ENCODE results near the gene SLX4.

SLX4 gene

DNA sequence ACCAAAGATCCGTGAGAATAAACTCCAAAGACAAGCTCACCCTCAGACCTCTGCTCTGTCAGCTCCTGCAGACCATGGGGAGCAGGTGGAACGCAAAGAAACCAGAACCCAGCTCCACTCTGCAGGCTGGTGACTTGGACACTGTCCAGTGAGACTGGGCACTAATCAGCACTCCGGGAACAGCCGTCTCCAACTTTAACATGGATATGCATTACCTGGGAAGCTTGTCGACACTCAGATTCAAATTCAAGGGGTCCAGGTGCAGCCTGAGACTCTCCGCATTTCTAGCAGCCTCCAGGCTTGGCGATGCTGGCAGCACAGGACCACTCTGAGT is 9.1 kb downstream of the SLX4 start:
- no peak for DNase-seq (ENCODE audit: low read depth in 2 of 3, low spot score in 2 of 3)

DNA sequence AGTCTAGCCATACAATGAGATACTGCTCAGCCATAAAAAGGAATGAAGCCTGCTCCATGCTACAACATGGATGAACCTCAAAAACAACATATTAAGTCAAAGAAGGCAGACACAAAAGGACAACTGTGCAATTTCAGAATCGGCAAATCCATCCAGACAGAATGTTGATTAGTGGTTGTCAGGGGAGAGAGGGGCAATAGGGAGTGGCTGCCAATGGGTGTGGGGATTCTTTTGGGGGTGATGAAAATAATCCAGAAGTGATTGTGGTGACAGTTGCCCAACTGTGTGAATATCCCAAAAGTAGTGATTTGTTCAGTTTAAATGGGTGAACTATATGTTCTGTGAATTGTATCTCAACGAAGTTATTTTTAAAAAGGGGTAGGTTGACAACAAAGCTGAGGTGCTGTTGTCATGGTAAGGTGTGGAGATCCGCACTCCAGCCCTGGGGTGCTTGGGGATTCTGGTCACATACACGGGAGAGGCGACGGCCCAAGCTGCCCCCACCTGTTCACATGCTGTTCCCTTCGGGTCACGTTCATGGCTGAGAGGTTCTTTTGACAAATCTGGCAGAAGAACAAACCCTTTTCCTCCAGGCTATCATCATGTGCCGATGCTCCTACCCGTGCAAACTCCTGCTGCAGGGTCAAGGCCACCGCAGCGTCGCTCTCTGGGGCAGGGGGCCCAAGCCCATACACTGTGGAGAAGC is 9.6 kb downstream of the SLX4 start:
- no peak for DNase-seq (ENCODE audit: low read depth in 2 of 3, low spot score in 2 of 3)

DNA sequence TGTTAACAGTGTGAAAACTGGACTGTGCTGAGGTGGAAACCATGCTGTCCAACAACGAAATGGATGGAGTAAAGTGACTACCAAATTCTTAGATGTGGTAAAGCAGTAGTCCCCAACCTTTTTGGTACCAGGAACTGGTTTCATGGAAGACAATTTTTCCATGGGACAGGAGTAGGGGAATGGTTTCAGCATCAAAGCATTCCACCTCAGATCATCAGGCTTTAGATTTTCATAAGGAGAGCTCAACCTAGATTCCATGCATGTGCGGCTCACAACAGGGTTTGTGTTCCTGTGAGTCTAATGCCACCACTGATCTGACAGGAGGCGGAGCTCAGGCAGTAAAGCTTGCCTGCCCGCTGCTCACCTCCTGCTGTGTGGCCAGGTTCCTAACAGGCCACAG is 11.5 kb downstream of the SLX4 start:
- DNase-seq (ENCODE audit: low read depth in 2 of 3, low spot score in 2 of 3), result no peak

DNA sequence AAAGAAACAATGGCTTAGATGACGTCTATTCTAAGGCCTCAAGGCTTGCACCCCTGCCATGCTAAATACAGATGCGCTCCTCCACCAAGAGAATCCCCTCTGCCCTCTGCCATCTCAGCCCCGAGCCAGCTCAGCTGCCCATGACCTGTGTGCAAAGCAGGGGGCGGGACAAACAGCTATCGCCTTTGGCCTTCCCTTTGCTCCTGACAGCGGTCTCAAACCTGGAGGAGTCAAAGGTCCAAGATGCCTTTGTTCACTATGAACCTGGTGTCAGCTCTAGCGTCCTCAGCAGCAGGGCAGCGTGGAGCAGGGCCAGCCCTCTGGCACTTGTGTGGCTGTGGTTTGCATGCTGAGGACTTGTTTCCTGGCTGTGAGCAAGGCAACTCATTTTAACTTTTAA is 12.3 kb downstream of the SLX4 start:
- DNase-seq (ENCODE audit: low read depth in 2 of 3, low spot score in 2 of 3), result no peak

DNA sequence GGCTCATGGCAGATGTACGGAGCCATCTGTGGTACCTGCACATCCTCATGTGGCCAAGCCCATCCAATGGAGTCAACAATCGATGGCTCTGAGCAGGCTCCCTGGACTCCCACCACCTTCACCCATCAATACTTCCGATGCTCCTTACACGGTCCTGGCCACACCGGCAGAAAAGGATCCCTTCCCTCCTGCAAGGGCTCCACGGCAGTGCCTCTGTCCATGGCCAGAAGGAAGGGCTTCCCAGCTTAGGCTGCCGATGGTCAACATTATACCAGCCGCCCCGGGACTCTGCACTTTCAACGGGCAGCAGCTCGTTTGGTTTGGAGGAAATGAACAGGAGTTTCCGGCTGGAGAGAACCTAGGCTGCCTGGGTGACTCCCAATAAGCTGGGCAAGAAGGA is 13.2 kb downstream of the SLX4 start:
- no peak for DNase-seq (ENCODE audit: low read depth in 2 of 3, low spot score in 2 of 3)

DNA sequence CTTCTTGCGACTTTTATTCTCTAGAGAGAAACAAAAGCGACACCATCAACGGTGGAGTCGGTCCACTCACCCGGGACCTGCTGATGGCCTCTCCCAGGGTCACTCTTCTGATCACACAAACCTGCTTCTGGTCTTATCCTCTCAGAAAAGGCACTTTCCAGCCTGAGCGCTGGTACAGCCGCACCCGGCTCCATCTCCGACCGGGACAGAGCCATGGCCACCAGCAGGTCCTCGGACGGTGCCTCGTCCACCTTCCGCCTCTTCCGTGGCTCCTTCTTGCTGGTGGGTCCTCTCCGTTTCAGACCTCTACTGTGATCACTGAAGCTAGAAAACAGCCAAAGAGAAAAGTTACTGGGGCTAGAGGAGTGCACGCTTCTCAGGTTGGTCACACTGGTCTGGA is 13.7 kb downstream of the SLX4 start:
- no peak for DNase-seq (ENCODE audit: low read depth in 2 of 3, low spot score in 2 of 3)

DNA sequence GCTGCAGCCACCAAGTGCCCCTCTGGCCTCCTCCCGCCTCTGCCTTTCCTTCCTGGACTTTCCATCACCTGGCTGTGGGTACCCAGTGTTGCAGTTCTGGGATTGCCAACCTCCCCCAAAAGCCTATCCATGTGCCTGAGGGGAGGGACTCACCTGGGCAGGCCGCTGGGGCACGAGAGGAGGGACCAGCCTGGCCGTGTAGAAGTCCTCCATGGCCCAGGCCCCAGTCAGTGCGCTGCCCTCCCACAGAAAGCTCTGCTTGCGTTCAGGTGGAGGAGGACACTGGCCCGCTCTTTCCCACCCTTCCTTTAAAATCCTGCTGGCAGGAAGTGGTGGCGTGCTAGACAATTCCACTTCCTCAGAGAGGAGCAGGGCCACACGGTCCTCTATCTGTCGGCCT is 14.2 kb downstream of the SLX4 start:
- no peak for DNase-seq (ENCODE audit: low read depth in 2 of 3, low spot score in 2 of 3)

DNA sequence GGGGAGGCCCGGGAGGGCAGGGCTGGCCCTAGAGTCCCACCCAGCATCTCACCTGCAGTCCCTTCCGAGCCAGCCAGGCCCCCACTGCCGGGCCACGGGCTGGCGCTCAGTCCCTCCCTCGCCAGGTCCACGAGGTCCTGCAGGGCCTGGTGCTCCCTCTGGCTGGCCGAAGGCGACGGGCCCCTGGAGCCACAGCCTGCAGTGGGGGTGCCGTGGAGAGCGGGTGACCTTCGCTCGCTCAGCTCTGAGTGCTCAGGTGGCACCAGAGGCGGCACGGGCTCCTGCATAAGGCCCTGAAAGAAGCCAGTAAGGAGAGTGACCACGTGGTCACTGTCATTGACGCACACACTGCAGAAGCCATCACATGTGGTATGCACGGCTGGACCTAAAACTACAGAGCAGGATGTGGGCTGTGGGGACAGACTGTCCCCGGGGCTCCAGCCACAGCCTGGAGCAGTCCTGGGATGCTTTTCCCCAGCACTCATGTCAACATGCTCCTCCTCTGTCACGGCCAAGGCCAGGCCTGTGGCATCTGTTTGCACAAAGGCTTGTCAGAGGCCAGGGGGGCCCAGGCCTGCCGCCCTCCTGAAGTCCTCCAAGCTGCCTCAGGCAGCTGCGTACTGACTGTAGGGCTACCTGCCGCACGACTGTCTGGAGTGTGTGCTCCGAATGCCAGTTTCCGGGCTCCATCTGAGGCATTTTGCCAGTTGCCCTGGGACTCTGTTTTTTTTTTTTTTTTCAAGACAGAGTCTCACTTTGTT is 15.1 kb downstream of the SLX4 start:
- DNase-seq (ENCODE audit: low read depth in 2 of 3, low spot score in 2 of 3), result no peak

DNA sequence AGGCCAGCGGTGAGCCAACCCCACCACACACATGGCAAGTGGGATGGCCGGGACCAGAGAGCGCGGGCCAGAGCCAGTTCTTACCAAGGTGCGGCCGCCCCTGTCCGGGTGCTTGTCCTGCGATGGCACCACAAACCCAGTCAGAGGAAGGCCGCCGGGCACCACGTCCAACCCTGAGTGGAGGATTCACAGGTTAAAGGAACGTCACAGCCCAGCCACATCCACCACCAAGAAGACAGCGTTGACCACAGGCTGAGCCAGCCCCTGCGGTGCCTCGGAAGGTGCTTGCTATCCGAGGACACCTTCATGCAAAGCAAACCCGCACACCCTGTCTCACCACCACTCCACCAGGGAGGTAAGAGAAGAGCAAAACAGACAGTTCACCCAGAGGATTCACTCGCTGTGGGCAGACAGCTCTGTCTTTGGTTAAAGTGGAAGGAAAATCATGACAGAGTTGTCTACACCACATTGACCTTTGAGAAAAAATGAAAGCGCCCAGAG is 15.8 kb downstream of the SLX4 start:
- DNase-seq (ENCODE audit: low read depth in 2 of 3, low spot score in 2 of 3), result no peak

DNA sequence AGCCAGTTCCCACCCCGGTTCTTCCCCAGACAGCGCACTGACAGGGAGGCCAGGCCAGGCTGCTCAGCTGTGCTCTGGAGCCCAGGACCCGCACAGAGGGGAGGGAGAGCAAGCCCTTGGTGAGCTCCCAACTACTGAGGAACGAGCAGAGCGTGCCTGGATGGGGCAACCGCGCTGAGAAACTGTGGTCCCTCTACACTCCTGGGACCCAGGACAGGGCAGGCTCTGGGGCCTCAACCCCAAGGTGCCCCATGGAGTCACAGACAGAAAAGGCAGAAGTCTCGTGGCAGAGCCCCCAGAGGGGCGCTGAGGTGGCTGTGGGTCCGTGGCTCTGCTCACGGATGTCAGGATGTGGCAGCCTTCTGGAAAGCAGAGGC is 16.3 kb downstream of the SLX4 start:
- no peak for DNase-seq (ENCODE audit: low read depth in 2 of 3, low spot score in 2 of 3)

DNA sequence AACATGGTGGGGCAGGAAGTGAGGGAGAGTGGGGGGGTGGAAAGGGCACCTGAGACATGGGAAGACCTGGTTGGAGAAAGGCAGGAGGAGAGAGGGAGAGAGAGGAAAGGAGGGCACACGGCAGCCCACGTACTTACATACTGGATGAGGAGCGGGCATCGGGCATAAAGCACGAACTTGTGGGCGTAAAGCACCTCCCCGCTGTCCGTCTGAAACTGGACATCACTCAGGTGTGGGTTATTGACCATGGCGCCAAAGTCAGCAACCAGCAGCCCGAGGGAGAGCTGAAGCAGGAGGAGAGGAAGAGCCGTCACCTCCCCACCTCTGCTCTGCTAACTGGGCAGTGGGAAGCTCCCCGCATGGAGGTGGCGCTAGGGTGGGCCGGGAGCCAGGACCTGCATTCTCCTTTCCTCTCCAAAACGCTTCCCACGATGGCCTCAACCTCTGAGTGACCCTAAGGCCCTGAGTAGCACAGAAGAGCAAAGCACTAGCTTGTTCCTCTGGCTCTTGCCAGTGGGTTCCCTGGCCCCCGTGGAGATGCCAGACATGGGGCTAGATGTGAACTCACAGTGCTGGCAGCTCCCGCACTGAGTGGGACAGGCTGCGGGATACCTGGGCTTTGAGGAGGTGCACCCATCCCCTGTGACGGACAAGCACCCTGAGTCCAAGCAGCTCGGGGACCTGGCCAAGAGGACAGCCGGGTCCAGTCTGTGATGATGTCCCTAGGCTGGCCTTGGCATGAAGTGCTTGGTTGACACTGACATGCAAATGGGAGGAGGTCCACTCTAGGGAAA is 16.9 kb downstream of the SLX4 start:
- no peak for DNase-seq (ENCODE audit: low read depth in 2 of 3, low spot score in 2 of 3)

DNA sequence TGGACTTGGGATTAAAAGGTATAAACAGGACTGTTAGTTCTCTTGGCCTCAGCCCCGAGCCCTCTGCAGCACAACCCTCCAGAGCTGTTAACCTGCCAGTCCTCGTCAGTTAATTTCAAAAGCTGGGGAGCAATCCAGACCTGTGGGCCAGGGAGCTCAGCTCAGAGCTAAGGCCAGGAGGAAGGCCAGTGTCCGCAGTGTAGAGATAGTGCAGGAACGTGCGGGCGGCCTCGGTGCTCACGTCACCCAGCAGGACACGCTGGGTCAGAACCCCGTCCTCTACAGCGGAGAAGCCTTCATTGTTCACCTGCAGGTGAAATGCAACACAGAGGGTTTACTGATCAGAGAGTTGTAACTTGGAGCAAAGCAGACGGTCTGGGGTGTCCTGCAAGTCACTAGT is 18.8 kb downstream of the SLX4 start:
- no peak for DNase-seq (ENCODE audit: low read depth in 2 of 3, low spot score in 2 of 3)

DNA sequence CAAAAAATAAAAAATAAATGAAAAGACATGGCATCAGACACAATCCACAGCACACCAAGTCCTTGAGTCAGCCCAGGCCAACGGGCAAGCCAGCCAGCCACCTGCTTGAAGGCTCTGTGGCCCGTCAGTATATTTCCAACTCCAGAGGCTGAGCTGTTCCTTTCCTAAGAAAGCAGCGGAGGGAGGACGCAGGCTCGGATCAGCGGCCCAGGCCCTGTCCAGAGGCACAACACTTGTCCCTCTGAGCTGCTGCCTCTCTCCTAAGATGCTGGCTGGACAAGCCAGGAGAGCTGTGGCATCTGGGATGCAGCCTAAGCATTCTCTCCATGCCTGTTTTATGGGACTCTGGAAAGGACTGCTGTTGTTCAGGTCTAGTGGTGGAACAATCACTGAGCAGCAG is 19.4 kb downstream of the SLX4 start:
- DNase-seq (ENCODE audit: low read depth in 2 of 3, low spot score in 2 of 3), result no peak

DNA sequence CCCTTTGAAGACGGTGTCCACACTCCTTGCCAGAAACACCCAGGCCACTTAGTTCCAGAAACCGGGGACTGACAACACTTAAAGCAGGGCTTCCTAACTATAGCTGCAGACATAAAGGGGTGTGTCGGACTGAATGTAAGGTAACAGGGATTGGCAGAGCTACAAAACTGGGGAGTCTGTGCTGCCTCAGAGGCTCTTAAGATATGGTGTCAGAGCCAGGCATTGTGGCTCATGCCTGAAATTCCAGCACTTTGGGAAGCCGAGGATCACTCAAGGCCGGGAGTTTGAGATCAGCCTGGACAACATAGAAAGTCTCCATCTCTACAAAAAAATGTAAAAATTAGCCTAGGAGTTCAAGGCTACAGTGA is 20.0 kb downstream of the SLX4 start:
- no peak for DNase-seq (ENCODE audit: low read depth in 2 of 3, low spot score in 2 of 3)

DNA sequence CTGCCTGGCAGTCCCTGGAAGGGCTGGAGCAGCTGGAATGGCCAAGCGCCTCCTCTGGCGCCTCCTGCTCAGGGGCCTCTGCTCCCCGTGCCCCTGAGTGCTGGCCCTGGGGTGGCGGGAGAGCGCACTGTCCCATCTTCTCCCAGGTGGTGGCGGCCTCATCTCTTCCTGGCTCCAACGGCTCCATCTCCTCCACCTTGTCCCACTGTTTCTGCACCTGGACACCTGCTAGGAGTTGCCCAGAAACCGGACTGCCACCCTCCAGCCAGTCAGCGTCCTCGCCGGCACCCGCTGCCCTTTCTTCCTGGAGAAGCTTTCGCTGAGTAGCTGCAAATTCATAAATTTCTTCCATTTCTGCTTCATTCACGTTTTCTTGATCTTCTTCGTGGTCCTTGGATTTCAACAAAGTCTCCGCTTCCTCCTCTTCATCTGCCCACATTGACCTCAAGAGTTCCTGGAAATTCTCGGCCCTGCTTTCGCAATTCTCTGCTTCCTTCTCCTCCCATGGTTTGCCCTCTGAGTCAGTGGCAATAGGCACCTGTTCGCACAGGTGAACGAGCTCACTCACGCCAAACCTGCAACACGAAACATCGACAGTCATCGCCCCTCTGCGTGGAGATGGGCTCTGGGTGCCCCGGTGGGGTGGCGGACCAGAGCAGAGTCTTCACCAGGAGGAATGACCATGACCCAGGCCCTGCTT is 20.5 kb downstream of the SLX4 start:
- no peak for DNase-seq (ENCODE audit: low read depth in 2 of 3, low spot score in 2 of 3)

DNA sequence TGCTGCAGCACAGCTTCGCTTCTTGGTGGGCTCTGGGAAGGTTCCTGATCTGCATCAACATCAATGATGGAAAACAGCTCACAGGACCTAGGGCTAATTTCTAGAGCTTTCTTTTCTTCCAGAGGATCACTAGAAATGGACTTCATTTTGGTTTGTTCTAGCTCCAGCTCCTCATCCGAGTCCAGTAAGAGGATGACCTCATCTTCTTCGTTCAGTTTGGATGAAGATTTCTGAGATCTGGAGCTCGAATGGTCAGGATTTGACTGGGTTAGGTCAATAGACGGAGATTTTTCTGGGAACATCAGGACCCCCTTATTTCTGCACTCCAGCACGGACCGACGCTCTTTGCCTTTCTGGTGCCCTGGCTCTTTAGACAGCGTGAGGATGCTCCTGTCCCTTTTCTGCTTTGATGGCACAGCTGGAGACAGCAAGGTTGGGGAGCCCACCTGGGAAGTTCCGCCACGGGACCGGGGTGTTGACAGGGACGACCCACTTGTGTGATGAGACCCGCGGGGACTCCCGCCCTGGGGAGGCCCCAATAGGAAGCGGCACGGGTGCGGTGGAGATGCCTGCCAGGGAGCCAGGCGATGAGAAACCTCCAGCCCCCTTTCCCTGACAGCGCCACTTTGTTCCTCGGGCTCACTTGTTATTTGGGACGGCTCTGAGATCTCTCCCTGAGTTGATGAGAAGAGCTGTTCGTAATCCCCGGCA is 21.3 kb downstream of the SLX4 start:
- no peak for DNase-seq (ENCODE audit: low read depth in 2 of 3, low spot score in 2 of 3)

DNA sequence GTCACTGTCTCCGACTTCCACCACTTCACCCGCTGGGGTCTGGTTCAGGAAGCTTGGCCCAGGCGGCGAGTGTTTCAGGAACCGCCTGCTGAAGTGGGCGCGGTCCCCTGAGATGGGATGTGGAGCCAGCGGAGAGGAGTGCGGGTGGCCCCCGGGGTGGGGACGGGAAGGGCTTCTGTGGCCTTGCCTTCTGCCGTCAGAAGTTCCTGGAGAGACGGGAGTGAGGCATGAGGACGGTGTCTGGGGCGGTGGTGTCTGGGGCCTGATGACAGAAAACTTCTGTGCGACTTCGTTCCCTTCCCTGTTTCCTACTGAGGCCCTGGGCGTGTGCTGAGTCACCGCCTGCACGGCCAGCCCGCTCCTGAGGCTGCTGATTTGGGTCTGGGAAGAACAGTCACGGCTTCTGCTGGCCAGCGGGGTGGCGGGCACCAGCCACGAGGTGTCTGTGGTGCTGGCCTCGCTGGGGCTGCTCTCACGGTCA is 21.9 kb downstream of the SLX4 start:
- no peak for DNase-seq (ENCODE audit: low read depth in 2 of 3, low spot score in 2 of 3)

DNA sequence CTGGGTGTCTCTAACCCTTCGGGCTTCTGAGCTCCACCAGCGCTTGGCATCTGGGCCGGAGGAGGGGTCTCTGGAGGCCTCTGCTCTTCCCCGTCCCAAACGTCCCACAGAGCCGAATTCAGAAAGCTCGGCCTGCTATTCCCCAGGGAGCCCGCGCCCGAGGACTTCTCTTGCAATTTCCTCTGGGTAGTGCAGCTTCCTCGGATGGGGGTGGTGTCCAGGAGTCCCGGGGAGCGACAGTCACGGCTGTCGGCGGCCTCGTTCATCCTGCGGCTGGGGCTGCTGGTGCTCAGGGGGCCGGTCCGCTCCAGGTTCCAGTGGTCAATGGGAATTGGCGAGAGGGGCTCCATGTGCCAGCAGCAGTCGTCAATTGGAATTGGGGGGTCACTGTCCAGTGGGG is 22.4 kb downstream of the SLX4 start:
- DNase-seq (ENCODE audit: low read depth in 2 of 3, low spot score in 2 of 3), result no peak

DNA sequence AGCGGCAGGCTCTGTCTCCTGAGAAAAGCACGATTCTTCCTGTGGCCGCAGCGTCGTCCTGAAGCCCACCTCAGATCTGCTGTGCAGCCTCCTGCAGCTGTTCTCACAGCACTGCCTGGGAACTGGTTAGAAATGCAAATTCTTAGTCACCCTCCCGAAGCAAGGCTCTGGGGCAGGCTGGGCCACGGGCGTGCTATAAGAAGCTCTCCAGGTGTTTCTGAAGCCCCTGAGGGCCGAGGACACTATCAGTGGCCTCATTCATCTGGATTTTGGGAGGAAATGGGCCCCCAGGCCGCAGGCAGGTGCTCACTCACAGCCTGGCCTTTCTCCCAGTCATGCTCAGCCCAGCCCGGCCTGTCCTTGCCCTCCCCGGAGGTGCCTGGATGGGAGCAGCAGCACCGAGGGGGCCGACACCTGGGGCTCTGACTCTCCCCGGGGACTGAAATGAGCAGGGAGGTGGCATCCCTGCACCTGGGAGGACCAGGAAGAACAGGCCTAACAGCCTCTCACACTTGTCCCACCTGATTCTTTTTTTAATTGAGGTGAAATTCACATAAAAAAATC is 23.8 kb downstream of the SLX4 start:
- no peak for DNase-seq (ENCODE audit: low read depth in 2 of 3, low spot score in 2 of 3)

DNA sequence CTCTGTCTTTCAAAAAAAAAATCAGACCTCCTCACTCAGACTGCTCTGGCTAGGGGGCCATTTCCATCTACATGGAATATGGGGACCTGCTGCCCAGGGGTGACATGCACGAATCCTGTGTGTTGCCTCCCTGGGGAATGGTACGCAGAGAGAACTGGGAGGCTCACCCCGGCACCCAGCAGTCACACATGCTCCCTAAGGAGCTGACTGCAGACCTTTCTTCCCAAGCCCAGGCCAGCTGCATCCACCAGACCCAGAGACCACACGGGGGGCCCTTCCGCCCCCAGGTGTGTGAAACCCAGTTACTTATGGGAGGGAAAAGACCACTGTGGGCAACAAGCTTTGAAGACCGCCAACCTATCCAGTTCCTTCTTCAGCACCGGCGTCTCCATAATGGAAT is 27.0 kb downstream of the SLX4 start:
- DNase-seq (ENCODE audit: low read depth in 2 of 3, low spot score in 2 of 3), result no peak
